Endodermal cell (in vitro differentiated cells): ENCODE results near the gene TBC1D9B. TPM values are rescaled to one million over a fixed set of nuclear protein-coding genes. Genes with fewer than 3 reads are reported as not detected.
A peak's percentile ranks its signal among the peaks of the same experiment; 100 is the strongest.

Experiments
- DNase-seq: peaks from one replicate; pipeline ENCODE4 v3.0.0-alpha.2; 2017
- H3K27ac ChIP-seq: 2 replicates; pipeline ENCODE4 v1.5.1; 2013; ENCODE audit warnings: mild to moderate bottlenecking, low read depth, low read length, moderate library complexity
- H3K27me3 ChIP-seq: 2 replicates; pipeline ENCODE4 v1.6.1; 2013; ENCODE audit warnings: mild to moderate bottlenecking, low read length, moderate library complexity; ENCODE audit not compliant: insufficient read depth, control insufficient read depth, poor library complexity, severe bottlenecking
- H3K36me3 ChIP-seq: 2 replicates; pipeline ENCODE4 v1.7.0; 2013; ENCODE audit warnings: mild to moderate bottlenecking, low read length, moderate library complexity; ENCODE audit not compliant: control insufficient read depth, insufficient read depth
- H3K4me1 ChIP-seq: one replicate; pipeline ENCODE4 v1.7.0; 2013; ENCODE audit warnings: low read length; ENCODE audit not compliant: control insufficient read depth, insufficient read depth
- H3K4me3 ChIP-seq: 2 replicates; pipeline ENCODE4 v1.5.1; 2013; ENCODE audit warnings: mild to moderate bottlenecking, low read length, moderate library complexity
- H3K9ac ChIP-seq: 2 replicates; pipeline ENCODE4 v1.6.1; 2013; ENCODE audit warnings: mild to moderate bottlenecking, low read length, moderate library complexity; ENCODE audit not compliant: poor library complexity, severe bottlenecking; ENCODE audit errors: extremely low read depth
- H3K9me3 ChIP-seq: 2 replicates; pipeline ENCODE4 v1.6.1; 2013; ENCODE audit warnings: mild to moderate bottlenecking, low read length, moderate library complexity; ENCODE audit not compliant: control insufficient read depth
- H3K27ac Mint-ChIP-seq: 2 replicates; pipeline ENCODE4 v1.8.0; 2020; ENCODE audit warnings: mixed read lengths
- H3K27me3 Mint-ChIP-seq: 2 replicates; pipeline ENCODE4 v1.8.0; 2021; ENCODE audit warnings: mild to moderate bottlenecking, mixed read lengths; ENCODE audit not compliant: insufficient read depth
- H3K36me3 Mint-ChIP-seq: 2 replicates; pipeline ENCODE4 v1.8.0; 2020; ENCODE audit warnings: low read depth, mixed read lengths
- H3K4me1 Mint-ChIP-seq: 2 replicates; pipeline ENCODE4 v1.8.0; 2020; ENCODE audit warnings: mixed read lengths
- H3K4me3 Mint-ChIP-seq: 2 replicates; pipeline ENCODE4 v1.8.0; 2020; ENCODE audit warnings: mild to moderate bottlenecking, moderate library complexity, mixed read lengths
- H3K9me3 Mint-ChIP-seq: 2 replicates; pipeline ENCODE4 v1.8.0; 2020; ENCODE audit warnings: mild to moderate bottlenecking, mixed read lengths
- CTCF ChIP-seq: fragments of 200-600 bp; sonication (generic); conservative IDR thresholded peaks from 2 replicates; pipeline ENCODE4 v1.5.0; 2021; ENCODE audit warnings: antibody characterized with exemption, mild to moderate bottlenecking
- WGBS, 2 experiments: methylation state at CpG; one replicate each; pipeline versions ENCODE4 v1.1.5 to v1.1.7; 2013; ENCODE audit warnings: missing lambda C conversion rate in 2 of 2, mixed read lengths in 1 of 2; ENCODE audit not compliant: insufficient coverage in 1 of 2, insufficient read length in 1 of 2; 5-methylcytosine and 5-hydroxymethylcytosine counted together
- total RNA-seq, 2 donors: library from RNA; stranded (reverse); fragmentation: NEBNext Ultra II Directional in 1 of 2; extraction: Animal tissue kit (Norgen Biotek cat#: 25700) in 1 of 2; gene quantifications; 2 replicates in 1 of 2; 3 replicates in 1 of 2; pipeline ENCODE4 v1.2.1, GENCODE V29; 2021

Gene TBC1D9B
- total RNA-seq, 2 donors from 2014 or later: 118 to 127 TPM

GRCh38 chr5:179901462-179901861 lies 6.2 kb downstream of the TBC1D9B start:
- DNase-seq: peak; percentile 6
- no peak overlapping the region for H3K4me3 ChIP-seq
- Mint-ChIP-seq H3K36me3 (peaks cover 50% of the 10 kb centered on the region), H3K4me3 (no peak overlapping the region), H3K27me3 (no peaks in the 10 kb centered on the region), H3K27ac (no peak overlapping the region), H3K4me1 (no peaks in the 10 kb centered on the region), H3K9me3 (no peaks in the 10 kb centered on the region)
- H3K36me3 ChIP-seq: peaks cover 55% of the 10 kb centered on the region
- no peak overlapping the region for H3K9ac ChIP-seq
- WGBS, 2 experiments: 93 to 97% methylated on average over 5 to 6 of the region's 6 CpGs
- TF ChIP-seq CTCF: no peak
- H3K27ac ChIP-seq: no peak overlapping the region
- H3K27me3 ChIP-seq: no peaks in the 10 kb centered on the region
- no peaks in the 10 kb centered on the region for H3K4me1 ChIP-seq
- no peaks in the 10 kb centered on the region for H3K9me3 ChIP-seq

GRCh38 chr5:179900711-179901110 lies 7.0 kb downstream of the TBC1D9B start:
- no peak overlapping the region for H3K9ac ChIP-seq

GRCh38 chr5:179900206-179900605 lies 7.5 kb downstream of the TBC1D9B start:
- H3K27ac Mint-ChIP-seq: no peak overlapping the region

More at GRCh38 chr5:179900711-179901110, 7.0 kb downstream of the TBC1D9B start:
- H3K27me3 Mint-ChIP-seq: no peaks in the 10 kb centered on the region
- H3K27ac Mint-ChIP-seq: no peak overlapping the region
- no peak for TF ChIP-seq CTCF
- H3K27ac ChIP-seq: no peak overlapping the region
- H3K4me3 ChIP-seq: no peak overlapping the region
- H3K4me3 Mint-ChIP-seq: no peak overlapping the region
- H3K9me3 Mint-ChIP-seq: no peaks in the 10 kb centered on the region
- peaks cover 52% of the 10 kb centered on the region for H3K36me3 Mint-ChIP-seq
- peaks cover 55% of the 10 kb centered on the region for H3K36me3 ChIP-seq
- WGBS, 2 experiments: 94 to 100% methylated on average over 6 to 13 of the region's 13 CpGs
- H3K4me1 ChIP-seq: no peaks in the 10 kb centered on the region
- H3K27me3 ChIP-seq: no peaks in the 10 kb centered on the region
- peaks cover 5% of the 10 kb centered on the region for H3K4me1 Mint-ChIP-seq
- DNase-seq: peak; percentile 28
- H3K9me3 ChIP-seq: no peaks in the 10 kb centered on the region

More at GRCh38 chr5:179900206-179900605, 7.5 kb downstream of the TBC1D9B start:
- Histone ChIP-seq H3K36me3 (peaks cover 56% of the 10 kb centered on the region), H3K9ac (no peak overlapping the region), H3K4me1 (no peaks in the 10 kb centered on the region), H3K9me3 (no peaks in the 10 kb centered on the region), H3K27me3 (no peaks in the 10 kb centered on the region), H3K27ac (no peak overlapping the region), H3K4me3 (no peak overlapping the region)
- peaks cover 55% of the 10 kb centered on the region for H3K36me3 Mint-ChIP-seq
- TF ChIP-seq CTCF: no peak
- no peaks in the 10 kb centered on the region for H3K27me3 Mint-ChIP-seq
- H3K4me3 Mint-ChIP-seq: no peak overlapping the region
- H3K4me1 Mint-ChIP-seq: peaks cover 6% of the 10 kb centered on the region
- no peak for DNase-seq
- 76 to 88% methylated on average over 6 to 9 of the region's 9 CpGs for WGBS, 2 experiments
- H3K9me3 Mint-ChIP-seq: no peaks in the 10 kb centered on the region
